Measurements from ENCODE around the gene ZBTB7C. TPM values are rescaled to one million over a fixed set of nuclear protein-coding genes. Genes with fewer than 3 reads are reported as not detected.

The ZBTB7C gene
- total and polyA plus RNA-seq, 2 donors (not counting 1 experiment from before 2014, with no cell fraction given): not detected

DNA sequence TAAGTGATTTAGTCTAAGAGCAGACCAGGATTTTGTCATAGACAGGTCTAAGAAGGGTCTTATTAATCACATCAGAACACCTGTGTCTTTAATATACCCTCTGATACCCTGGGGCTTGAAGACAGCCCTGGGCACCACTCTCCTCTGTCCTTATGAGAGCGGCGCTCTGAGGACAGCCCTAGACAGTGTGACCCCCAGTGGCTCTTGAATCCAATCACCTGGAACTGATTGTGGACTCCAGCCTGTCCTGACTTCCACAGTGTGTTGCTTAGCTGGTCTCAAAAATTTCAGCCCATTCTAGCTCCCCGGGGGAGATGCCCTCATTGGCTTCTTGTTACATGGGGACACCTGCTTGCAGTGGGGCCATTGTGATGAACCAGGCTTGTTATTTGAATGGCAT lies 282.9 kb downstream of the ZBTB7C start:
- H3K4me3 Mint-ChIP-seq: no peak overlapping the region
- Histone ChIP-seq H3K4me2 (replicated peaks; ENCODE audit: low read depth, low read length, poor library complexity, severe bottlenecking) (no peak overlapping the region), H3K4me1 (ENCODE audit: control insufficient read depth in 2 of 2, insufficient read depth in 2 of 2, low read length in 2 of 2) (no peaks in the 10 kb centered on the region), H4K20me1 (ENCODE audit: control insufficient read depth, insufficient read depth, low read length, poor library complexity, severe bottlenecking) (no peaks in the 10 kb centered on the region), H3K4me3 (ENCODE audit: control extremely low read depth in 1 of 5, extremely low read depth in 1 of 5, insufficient read depth in 1 of 5, low read depth in 2 of 5, low read length in 4 of 5) (no peak overlapping the region), H3K9ac (ENCODE audit: low read length) (no peak overlapping the region), H3K79me2 (ENCODE audit: control insufficient read depth, insufficient read depth, low read length) (no peaks in the 10 kb centered on the region), H3K27ac (ENCODE audit: low read length in 2 of 2) (no peak overlapping the region), H3K27me3 (replicated peaks in 1 of 4; ENCODE audit: control extremely low read depth in 1 of 4, control insufficient read depth in 3 of 4, insufficient read depth in 4 of 4, low read length in 3 of 4) (peaks cover 0 to 2% (median 1%) of the 10 kb centered on the region in 4 experiments), H2AFZ (ENCODE audit: insufficient read depth, low read depth, low read length, poor library complexity, severe bottlenecking) (no peak overlapping the region), H3K36me3 (replicated peaks in 1 of 2; ENCODE audit: control extremely low read depth in 1 of 2, control insufficient read depth in 1 of 2, extremely low read depth in 1 of 2, insufficient read depth in 2 of 2, low read length in 1 of 2) (no peaks in the 10 kb centered on the region), H3K9me3 (ENCODE audit: control extremely low read depth in 1 of 3, control insufficient read depth in 2 of 3, insufficient read depth in 1 of 3, low read length in 2 of 3) (no peaks in the 10 kb centered on the region)
- H3K27me3 Mint-ChIP-seq: peaks cover 16% of the 10 kb centered on the region
- ChIA-PET POLR2A (no interaction called here), CTCF (no interaction called here)
- H3K4me1 Mint-ChIP-seq: no peaks in the 10 kb centered on the region
- no peak overlapping the region for H3K27ac Mint-ChIP-seq
- intact Hi-C loops (cut with micrococcal nuclease): no loop called here
- TF ChIP-seq EZH2 (IDR thresholded peaks at IDR 0.05; ENCODE audit: borderline replicate concordance, insufficient read depth, low read depth, low read length, poor library complexity, severe bottlenecking) (no peak), CTCF (IDR thresholded peaks at IDR 0.05) (no peak)
- no peak for ATAC-seq (ENCODE audit: low read depth)
- 97% methylated on average over 3 of the region's 3 CpGs for WGBS (ENCODE audit: insufficient coverage)
- H3K9me3 Mint-ChIP-seq (ENCODE audit: insufficient read depth): no peaks in the 10 kb centered on the region
- no peak for DNase-seq

DNA sequence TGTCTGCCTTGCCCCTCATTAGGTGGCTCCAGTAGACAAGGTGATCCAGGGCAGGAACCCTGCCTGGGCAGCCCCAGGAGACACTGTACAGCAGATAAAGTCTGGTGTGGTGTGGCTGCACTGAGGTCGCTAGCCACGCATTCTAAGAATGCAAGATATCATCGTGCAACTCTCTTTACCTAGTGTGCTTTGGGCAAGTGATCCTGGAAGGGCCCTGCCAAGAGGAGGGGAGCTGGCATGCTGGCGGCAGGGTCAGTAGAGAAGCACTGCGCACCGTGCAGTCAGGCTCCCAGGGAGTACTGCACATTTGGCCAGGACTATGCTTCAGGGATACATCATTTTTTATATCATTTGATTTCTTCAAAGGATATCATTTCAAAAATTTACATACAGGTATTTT lies 283.5 kb downstream of the ZBTB7C start:
- POLR2A ChIA-PET: no interaction called here

More for the DNA sequence above, 283.5 kb downstream of the ZBTB7C start:
- Histone ChIP-seq H3K27me3 (replicated peaks in 1 of 4; ENCODE audit: control extremely low read depth in 1 of 4, control insufficient read depth in 3 of 4, insufficient read depth in 4 of 4, low read length in 3 of 4) (peaks cover 0 to 2% (median 1%) of the 10 kb centered on the region in 4 experiments), H3K36me3 (replicated peaks in 1 of 2; ENCODE audit: control extremely low read depth in 1 of 2, control insufficient read depth in 1 of 2, extremely low read depth in 1 of 2, insufficient read depth in 2 of 2, low read length in 1 of 2) (no peaks in the 10 kb centered on the region), H3K4me3 (ENCODE audit: control extremely low read depth in 1 of 5, extremely low read depth in 1 of 5, insufficient read depth in 1 of 5, low read depth in 2 of 5, low read length in 4 of 5) (no peak overlapping the region), H3K4me2 (replicated peaks; ENCODE audit: low read depth, low read length, poor library complexity, severe bottlenecking) (no peak overlapping the region), H3K9me3 (ENCODE audit: control extremely low read depth in 1 of 3, control insufficient read depth in 2 of 3, insufficient read depth in 1 of 3, low read length in 2 of 3) (no peaks in the 10 kb centered on the region), H3K27ac (ENCODE audit: low read length in 2 of 2) (no peak overlapping the region), H4K20me1 (ENCODE audit: control insufficient read depth, insufficient read depth, low read length, poor library complexity, severe bottlenecking) (no peaks in the 10 kb centered on the region), H2AFZ (ENCODE audit: insufficient read depth, low read depth, low read length, poor library complexity, severe bottlenecking) (no peak overlapping the region), H3K4me1 (ENCODE audit: control insufficient read depth in 2 of 2, insufficient read depth in 2 of 2, low read length in 2 of 2) (no peaks in the 10 kb centered on the region), H3K9ac (ENCODE audit: low read length) (no peak overlapping the region), H3K79me2 (ENCODE audit: control insufficient read depth, insufficient read depth, low read length) (no peaks in the 10 kb centered on the region)
- ATAC-seq (ENCODE audit: low read depth) (no peak), DNase-seq (no peak)
- H3K27ac Mint-ChIP-seq: no peak overlapping the region
- no peak overlapping the region for H3K4me3 Mint-ChIP-seq
- intact Hi-C loops (cut with micrococcal nuclease): no loop called here
- 46% methylated on average over 3 of the region's 6 CpGs for WGBS (ENCODE audit: insufficient coverage)
- H3K4me1 Mint-ChIP-seq: no peaks in the 10 kb centered on the region
- peaks cover 16% of the 10 kb centered on the region for H3K27me3 Mint-ChIP-seq
- TF ChIP-seq EZH2 (IDR thresholded peaks at IDR 0.05; ENCODE audit: borderline replicate concordance, insufficient read depth, low read depth, low read length, poor library complexity, severe bottlenecking): no peak
- H3K9me3 Mint-ChIP-seq (ENCODE audit: insufficient read depth): no peaks in the 10 kb centered on the region
- CTCF ChIA-PET: no interaction called here

Data from B cell (primary cell).